ENCODE results near the gene ELP4.

DNA sequence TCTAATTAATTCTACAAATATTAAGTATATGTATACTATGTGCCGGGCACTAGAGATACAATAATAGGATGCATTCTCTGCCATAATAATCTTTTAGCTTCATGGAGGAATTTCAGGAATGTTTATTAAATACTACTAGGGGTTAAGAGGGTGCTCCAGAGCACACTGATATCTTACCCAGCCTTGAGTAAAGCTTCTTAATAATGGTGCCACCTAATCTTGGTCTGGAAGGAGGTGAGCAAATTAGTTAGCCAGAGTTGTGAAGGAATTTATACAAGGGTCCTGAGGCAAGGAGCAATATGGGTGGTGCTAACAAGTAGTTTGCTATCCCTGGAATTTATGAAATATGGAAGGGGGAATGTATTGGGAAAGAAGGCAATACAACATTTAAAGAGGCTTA is 21.7 kb downstream of the ELP4 start:
- TF ChIP-seq, protein P1, sequence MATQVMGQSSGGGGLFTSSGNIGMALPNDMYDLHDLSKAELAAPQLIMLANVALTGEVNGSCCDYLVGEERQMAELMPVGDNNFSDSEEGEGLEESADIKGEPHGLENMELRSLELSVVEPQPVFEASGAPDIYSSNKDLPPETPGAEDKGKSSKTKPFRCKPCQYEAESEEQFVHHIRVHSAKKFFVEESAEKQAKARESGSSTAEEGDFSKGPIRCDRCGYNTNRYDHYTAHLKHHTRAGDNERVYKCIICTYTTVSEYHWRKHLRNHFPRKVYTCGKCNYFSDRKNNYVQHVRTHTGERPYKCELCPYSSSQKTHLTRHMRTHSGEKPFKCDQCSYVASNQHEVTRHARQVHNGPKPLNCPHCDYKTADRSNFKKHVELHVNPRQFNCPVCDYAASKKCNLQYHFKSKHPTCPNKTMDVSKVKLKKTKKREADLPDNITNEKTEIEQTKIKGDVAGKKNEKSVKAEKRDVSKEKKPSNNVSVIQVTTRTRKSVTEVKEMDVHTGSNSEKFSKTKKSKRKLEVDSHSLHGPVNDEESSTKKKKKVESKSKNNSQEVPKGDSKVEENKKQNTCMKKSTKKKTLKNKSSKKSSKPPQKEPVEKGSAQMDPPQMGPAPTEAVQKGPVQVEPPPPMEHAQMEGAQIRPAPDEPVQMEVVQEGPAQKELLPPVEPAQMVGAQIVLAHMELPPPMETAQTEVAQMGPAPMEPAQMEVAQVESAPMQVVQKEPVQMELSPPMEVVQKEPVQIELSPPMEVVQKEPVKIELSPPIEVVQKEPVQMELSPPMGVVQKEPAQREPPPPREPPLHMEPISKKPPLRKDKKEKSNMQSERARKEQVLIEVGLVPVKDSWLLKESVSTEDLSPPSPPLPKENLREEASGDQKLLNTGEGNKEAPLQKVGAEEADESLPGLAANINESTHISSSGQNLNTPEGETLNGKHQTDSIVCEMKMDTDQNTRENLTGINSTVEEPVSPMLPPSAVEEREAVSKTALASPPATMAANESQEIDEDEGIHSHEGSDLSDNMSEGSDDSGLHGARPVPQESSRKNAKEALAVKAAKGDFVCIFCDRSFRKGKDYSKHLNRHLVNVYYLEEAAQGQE (IDR thresholded peaks at IDR 0.05): no peak
- TF ChIP-seq CHD2 (IDR thresholded peaks at IDR 0.05; ENCODE audit: low read length, partially characterized antibody) (no peak), CBX2 (IDR thresholded peaks at IDR 0.05; ENCODE audit: borderline replicate concordance, low read depth) (no peak), CEBPB (IDR thresholded peaks at IDR 0.05) (no peak), EP300 (IDR thresholded peaks at IDR 0.05) (no peak)
- TF ChIP-seq, protein P2, sequence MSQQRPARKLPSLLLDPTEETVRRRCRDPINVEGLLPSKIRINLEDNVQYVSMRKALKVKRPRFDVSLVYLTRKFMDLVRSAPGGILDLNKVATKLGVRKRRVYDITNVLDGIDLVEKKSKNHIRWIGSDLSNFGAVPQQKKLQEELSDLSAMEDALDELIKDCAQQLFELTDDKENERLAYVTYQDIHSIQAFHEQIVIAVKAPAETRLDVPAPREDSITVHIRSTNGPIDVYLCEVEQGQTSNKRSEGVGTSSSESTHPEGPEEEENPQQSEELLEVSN (IDR thresholded peaks at IDR 0.05; ENCODE audit: borderline replicate concordance, low read depth): no peak
- TF ChIP-seq, protein P3, sequence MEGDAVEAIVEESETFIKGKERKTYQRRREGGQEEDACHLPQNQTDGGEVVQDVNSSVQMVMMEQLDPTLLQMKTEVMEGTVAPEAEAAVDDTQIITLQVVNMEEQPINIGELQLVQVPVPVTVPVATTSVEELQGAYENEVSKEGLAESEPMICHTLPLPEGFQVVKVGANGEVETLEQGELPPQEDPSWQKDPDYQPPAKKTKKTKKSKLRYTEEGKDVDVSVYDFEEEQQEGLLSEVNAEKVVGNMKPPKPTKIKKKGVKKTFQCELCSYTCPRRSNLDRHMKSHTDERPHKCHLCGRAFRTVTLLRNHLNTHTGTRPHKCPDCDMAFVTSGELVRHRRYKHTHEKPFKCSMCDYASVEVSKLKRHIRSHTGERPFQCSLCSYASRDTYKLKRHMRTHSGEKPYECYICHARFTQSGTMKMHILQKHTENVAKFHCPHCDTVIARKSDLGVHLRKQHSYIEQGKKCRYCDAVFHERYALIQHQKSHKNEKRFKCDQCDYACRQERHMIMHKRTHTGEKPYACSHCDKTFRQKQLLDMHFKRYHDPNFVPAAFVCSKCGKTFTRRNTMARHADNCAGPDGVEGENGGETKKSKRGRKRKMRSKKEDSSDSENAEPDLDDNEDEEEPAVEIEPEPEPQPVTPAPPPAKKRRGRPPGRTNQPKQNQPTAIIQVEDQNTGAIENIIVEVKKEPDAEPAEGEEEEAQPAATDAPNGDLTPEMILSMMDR (IDR thresholded peaks at IDR 0.05): no peak

All from A549 (cell line).